DOHH2 (cell line): ENCODE results near the gene ABI2.

Source experiments
- EZH2phosphoT487 ChIP-seq: fragments of 200-600 bp; sonication (generic); IDR thresholded peaks from 2 replicates; pipeline ENCODE4 v1.6.1; 2017; ENCODE audit warnings: borderline replicate concordance, mild to moderate bottlenecking, antibody characterized with exemption, low read length, moderate library complexity, mixed read lengths
- TF ChIP-seq, protein P1 (sequence below): fragments of 200-600 bp; sonication (generic); IDR thresholded peaks from one replicate; pipeline ENCODE4 v1.5.1; 2014; ENCODE audit warnings: antibody characterized with exemption, mild to moderate bottlenecking, low read depth, low read length; ENCODE audit not compliant: poor library complexity, severe bottlenecking

DNA sequence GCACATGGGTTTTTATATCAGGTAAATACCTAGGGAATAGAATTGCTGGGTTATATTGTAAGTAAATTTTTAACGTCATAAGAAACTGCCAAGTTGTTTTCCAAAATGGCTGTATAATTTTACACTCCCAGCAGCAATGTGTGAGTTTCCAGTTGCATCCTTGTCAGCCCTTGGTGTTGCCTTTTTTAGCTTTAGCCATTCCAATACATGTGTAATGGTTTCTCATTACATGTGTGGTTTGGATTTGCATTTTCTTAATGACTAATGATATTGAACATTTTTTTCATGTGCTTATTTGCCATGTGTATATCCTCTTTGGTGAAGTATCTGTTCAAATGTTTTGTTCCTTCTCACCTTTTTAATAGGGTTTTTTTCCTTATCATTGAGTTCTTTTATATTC, 70.8 kb downstream of the ABI2 start:
- TF ChIP-seq, protein P1, sequence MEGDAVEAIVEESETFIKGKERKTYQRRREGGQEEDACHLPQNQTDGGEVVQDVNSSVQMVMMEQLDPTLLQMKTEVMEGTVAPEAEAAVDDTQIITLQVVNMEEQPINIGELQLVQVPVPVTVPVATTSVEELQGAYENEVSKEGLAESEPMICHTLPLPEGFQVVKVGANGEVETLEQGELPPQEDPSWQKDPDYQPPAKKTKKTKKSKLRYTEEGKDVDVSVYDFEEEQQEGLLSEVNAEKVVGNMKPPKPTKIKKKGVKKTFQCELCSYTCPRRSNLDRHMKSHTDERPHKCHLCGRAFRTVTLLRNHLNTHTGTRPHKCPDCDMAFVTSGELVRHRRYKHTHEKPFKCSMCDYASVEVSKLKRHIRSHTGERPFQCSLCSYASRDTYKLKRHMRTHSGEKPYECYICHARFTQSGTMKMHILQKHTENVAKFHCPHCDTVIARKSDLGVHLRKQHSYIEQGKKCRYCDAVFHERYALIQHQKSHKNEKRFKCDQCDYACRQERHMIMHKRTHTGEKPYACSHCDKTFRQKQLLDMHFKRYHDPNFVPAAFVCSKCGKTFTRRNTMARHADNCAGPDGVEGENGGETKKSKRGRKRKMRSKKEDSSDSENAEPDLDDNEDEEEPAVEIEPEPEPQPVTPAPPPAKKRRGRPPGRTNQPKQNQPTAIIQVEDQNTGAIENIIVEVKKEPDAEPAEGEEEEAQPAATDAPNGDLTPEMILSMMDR = no peak
- no peak for TF ChIP-seq EZH2phosphoT487
